HG03378 (cell line): ENCODE results near the gene RLN3.

Experiments
- ATAC-seq: cut with Tn5 transposase; IDR thresholded peaks from one replicate; pipeline ENCODE4 v1.9.1; 2021; ENCODE audit warnings: mild to moderate bottlenecking, moderate library complexity; ENCODE audit not compliant: unreplicated experiment

The RLN3 gene

GRCh38 chr19:14053500-14053899 is 25.6 kb downstream of the RLN3 start:
- ATAC-seq, result no peak

GRCh38 chr19:14054099-14054498 is 26.2 kb downstream of the RLN3 start:
- no peak for ATAC-seq

- ATAC-seq, result no peak
Measured at GRCh38 chr19:14054721-14055120, 26.8 kb downstream of the RLN3 start.

GRCh38 chr19:14055396-14055795 is 27.4 kb downstream of the RLN3 start:
- ATAC-seq, result no peak

- ATAC-seq, result no peak
Measured at GRCh38 chr19:14056069-14056666, 28.2 kb downstream of the RLN3 start.

- ATAC-seq, result no peak
Measured at GRCh38 chr19:14056741-14057356, 28.9 kb downstream of the RLN3 start.

GRCh38 chr19:14058182-14059092 is 30.5 kb downstream of the RLN3 start:
- no peak for ATAC-seq

- ATAC-seq, result no peak
Measured at GRCh38 chr19:14059093-14059480, 31.1 kb downstream of the RLN3 start.

- no peak for ATAC-seq
Measured at GRCh38 chr19:14059652-14060155, 31.8 kb downstream of the RLN3 start.

- no peak for ATAC-seq
Measured at GRCh38 chr19:14061081-14061749, 33.3 kb downstream of the RLN3 start.

- no peak for ATAC-seq
Measured at GRCh38 chr19:14061751-14062557, 34.0 kb downstream of the RLN3 start, which contains the start of gene PALM3. TSS of gene PALM3 (minus strand) at chr19:14062076. CDS start at chr19:14061980, 96 bp downstream.

- ATAC-seq, result no peak
Measured at GRCh38 chr19:14062558-14062855, 34.6 kb downstream of the RLN3 start.

GRCh38 chr19:14063105-14063504 is 35.2 kb downstream of the RLN3 start:
- no peak for ATAC-seq

- no peak for ATAC-seq
Measured at GRCh38 chr19:14066134-14066533, 38.2 kb downstream of the RLN3 start.

- ATAC-seq, result no peak
Measured at GRCh38 chr19:14070268-14071050, 42.5 kb downstream of the RLN3 start.

GRCh38 chr19:14072535-14073260 is 44.8 kb downstream of the RLN3 start, which contains the start of gene MISP3:
TSS of gene MISP3 (plus strand) at chr19:14072786. CDS start at chr19:14073310, 524 bp downstream.
- ATAC-seq, result no peak

- ATAC-seq, result no peak
Measured at GRCh38 chr19:14073261-14073924, 45.4 kb downstream of the RLN3 start.
